GM21786 (cell line): ENCODE data around the gene KDM1B.
"Not testable (repeated sequence)": the region's sequence is repeated elsewhere in the genome, so short reads cannot be mapped to it uniquely, and the experiment has no call there.

Experiments used
- ATAC-seq: cut with Tn5 transposase; IDR thresholded peaks from one replicate; pipeline ENCODE4 v1.9.1; 2021; ENCODE audit not compliant: unreplicated experiment

KDM1B gene

GRCh38 chr6:18186033-18186432, 30.8 kb downstream of the KDM1B start:
- ATAC-seq: no peak

- ATAC-seq: no peak
Measured at GRCh38 chr6:18186540-18187250, 31.5 kb downstream of the KDM1B start.

GRCh38 chr6:18187701-18188100, 32.5 kb downstream of the KDM1B start:
- ATAC-seq: no peak

- ATAC-seq: no peak
Measured at GRCh38 chr6:18189196-18189595, 34.0 kb downstream of the KDM1B start.

- ATAC-seq: no peak
Measured at GRCh38 chr6:18192026-18192425, 36.8 kb downstream of the KDM1B start.

GRCh38 chr6:18203786-18204185, 48.6 kb downstream of the KDM1B start:
- no peak for ATAC-seq

GRCh38 chr6:18204691-18205090, 49.5 kb downstream of the KDM1B start:
- ATAC-seq: no peak

GRCh38 chr6:18206591-18206990, 51.4 kb downstream of the KDM1B start:
- no peak for ATAC-seq

- no peak for ATAC-seq
Measured at GRCh38 chr6:18207438-18207837, 52.2 kb downstream of the KDM1B start.

GRCh38 chr6:18207949-18208348, 52.7 kb downstream of the KDM1B start:
- ATAC-seq: no peak

- not testable (repeated sequence) for ATAC-seq
Measured at GRCh38 chr6:18208778-18209177, 53.6 kb downstream of the KDM1B start.

GRCh38 chr6:18209539-18210197, 54.4 kb downstream of the KDM1B start:
- no peak for ATAC-seq

GRCh38 chr6:18210707-18211106, 55.5 kb downstream of the KDM1B start:
- no peak for ATAC-seq

- peak; percentile 90 for ATAC-seq
Measured at GRCh38 chr6:18211338-18211737, 56.1 kb downstream of the KDM1B start.

- ATAC-seq: no peak
Measured at GRCh38 chr6:18212231-18212630, 57.0 kb downstream of the KDM1B start.

GRCh38 chr6:18213439-18213838, 58.2 kb downstream of the KDM1B start:
- no peak for ATAC-seq

- peak; percentile 35 for ATAC-seq
Measured at GRCh38 chr6:18214003-18214402, 58.8 kb downstream of the KDM1B start.

- ATAC-seq: no peak
Measured at GRCh38 chr6:18215436-18215835, 60.2 kb downstream of the KDM1B start.

GRCh38 chr6:18216411-18216810, 61.2 kb downstream of the KDM1B start:
- no peak for ATAC-seq

GRCh38 chr6:18218233-18218632, 63.0 kb downstream of the KDM1B start:
- no peak for ATAC-seq

GRCh38 chr6:18219591-18219990, 64.4 kb downstream of the KDM1B start:
- ATAC-seq: no peak

GRCh38 chr6:18221288-18221615, 66.0 kb downstream of the KDM1B start:
- ATAC-seq: no peak
